HG02884 (cell line): ENCODE data around the gene RBM19.

Experiments
- ATAC-seq: cut with Tn5 transposase; IDR thresholded peaks from one replicate; pipeline ENCODE4 v1.9.1; 2021; ENCODE audit warnings: mild to moderate bottlenecking, moderate library complexity; ENCODE audit not compliant: unreplicated experiment

Gene RBM19

DNA sequence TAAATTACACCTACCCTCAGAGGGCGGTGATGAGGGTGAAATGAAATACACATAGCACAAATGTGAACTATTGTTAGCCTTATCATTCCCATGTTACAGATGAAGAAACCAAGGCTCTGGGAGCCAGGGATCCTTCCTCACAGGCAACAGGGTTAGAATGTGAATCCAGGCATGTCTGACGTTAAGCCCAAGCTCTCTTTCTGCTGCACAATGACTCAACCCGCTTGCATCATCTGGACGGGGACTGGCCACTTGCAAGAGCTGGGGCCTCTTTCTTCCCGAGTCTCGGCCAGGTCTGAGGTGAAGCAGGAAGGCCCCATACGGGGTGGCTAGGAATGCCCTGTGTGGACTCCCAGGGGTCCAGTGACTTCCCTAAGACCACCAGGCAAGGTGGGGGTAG is 105.2 kb downstream of the RBM19 start:
- no peak for ATAC-seq

DNA sequence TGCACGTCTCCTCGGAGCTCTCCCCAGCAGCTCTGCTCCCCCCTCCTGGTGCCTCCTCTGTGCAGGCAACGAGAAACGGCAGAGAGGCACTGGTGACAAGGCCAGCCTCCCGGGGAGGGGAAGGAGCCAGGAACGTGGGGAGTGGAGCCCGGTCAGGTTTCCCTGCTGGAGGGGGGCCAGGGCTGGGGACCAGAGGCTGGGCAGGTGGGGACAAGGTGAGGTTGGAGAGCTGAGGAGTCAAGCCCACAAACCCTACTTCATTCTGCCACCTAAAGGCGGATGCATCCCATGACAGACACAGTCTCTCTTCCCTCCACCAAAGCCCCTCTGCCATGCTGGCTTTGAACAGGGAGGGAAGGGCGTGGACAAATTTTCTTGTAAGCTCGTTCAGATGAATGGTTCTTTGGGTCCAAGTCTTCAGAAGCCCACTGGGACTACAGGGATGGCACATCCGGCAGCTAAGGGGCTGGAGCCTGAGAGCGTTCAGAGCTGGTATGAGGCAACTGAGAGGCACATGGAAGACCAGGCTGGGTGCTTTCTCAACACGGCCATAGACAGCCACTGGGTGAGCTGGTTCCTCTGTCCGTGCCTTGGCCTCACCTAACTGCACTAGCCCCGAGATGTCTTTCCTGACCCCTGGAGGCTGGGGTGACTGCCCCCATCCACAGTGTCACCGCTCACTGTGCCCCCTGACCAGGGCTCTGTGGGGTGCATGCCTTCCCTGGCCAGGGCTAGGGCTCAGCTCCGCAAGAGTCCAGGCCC is 105.9 kb downstream of the RBM19 start:
- ATAC-seq: no peak

DNA sequence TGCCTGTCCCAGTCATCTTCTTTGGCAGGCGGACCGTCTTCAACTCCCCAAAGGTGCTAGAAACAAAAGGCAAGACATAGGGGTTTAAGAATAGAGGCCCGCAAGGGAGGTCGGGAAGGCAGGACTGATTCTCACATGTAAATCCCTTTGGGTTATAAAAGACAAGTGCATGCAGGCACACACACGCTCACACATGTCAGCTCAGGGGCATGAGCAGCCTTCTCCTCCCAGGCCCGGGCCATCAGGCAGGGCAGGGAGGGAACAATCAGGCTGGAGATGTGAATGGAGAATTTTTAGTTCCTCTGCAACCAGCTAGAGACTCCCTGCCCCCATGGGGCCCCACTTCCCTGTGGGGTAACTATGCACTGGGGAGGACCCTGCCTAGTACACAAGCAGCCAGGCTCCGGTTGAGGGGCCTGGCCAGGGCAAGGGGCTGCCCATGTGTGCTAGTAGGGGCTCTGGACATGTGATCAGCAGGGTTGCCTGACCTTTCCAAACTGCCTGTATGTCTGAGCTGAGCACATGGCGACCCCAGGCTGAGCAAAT is 107.2 kb downstream of the RBM19 start:
- no peak for ATAC-seq

DNA sequence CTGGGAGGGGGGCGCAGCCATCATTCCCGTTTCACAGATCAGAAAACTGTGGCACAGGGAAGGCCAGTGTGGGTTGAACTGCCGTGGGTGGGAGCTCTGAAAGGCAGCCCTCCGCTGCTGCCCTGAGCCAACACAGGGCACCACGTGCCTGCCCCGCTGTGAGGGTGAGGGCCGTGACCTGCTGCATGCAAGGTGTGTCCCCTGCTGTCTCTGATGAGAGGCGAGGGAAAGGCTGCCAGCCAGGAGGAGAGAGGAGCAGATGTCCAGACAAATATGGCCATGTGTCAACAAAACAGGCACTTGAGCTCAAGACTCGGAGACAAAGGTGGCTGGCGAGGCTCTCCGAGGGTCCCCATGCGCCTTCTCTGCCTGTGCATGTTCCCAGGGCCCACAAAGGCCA is 108.8 kb downstream of the RBM19 start:
- ATAC-seq: no peak

DNA sequence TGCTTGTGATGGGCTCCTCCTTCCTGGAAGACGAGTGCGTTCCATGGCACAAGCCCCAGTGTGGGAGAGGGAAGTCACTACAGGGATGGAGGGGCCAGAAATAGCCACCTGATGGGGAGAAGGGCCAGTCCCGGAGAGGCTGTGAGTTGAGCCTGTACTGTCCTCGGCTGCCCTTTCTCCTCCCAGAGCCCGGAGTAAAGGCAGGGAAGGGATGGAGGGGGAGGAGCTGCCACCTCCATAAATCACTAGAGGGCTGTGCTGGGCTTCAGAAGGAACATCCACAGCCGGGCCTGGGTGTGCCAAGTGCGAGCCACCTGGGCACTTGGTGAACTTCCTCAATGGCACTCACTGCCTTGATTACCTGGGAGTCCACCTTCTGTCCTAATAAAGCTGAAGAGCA is 110.1 kb downstream of the RBM19 start:
- no peak for ATAC-seq

DNA sequence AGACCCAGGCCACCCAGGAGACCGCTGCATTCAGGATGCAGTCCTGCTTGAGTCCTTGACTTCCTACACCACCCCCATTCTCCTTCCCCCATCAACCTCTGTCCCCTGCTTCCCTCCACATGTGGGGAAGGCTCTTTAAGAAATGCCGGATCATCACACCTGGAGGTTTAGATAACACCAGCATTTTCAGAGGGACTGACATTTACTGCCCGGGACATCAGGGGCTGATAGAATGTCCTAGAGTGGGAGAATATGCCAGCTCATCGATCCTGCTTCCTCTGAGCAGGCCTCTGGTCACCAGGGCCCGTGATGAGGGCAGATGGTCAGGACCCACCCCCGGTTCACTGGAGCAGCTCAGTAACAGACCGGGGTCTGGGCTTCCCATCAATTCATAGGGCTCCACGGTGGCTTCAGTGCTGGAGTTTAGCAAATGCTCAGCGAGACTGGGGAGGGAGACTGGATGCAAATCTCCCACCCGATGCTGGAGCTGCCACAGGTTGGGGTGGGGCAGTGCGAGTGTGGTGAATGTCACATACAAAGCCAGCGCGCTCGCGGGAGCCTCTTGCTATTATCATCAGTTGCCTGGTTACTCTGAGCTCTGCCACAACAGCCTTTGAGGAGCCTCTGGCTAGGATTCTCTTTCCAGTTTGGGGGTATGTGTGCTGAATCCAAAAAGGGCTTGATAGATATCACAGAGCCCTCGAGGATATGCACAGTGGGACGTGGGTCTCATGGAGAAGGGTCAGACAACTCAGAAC is 111.6 kb downstream of the RBM19 start:
- no peak for ATAC-seq

DNA sequence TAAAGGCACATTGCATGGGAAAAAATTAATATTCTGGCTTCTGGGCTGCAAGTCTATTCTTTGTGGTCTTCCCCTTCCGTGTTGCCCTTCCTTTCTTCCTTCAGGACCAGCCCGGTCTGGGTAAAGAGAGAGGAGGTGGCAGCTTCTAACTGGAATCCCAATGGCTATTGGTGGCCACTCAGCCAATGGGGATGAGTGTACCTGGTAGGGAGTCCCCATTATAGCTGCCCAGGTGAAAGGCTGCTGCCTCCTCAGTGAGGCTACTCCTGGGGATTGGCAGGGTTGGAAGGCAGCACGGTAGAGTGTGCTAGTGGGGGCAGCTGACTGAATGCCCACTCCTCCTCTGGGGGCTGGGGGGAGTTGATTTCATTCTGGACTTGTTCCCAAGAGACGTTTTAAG is 112.6 kb downstream of the RBM19 start:
- ATAC-seq: no peak

DNA sequence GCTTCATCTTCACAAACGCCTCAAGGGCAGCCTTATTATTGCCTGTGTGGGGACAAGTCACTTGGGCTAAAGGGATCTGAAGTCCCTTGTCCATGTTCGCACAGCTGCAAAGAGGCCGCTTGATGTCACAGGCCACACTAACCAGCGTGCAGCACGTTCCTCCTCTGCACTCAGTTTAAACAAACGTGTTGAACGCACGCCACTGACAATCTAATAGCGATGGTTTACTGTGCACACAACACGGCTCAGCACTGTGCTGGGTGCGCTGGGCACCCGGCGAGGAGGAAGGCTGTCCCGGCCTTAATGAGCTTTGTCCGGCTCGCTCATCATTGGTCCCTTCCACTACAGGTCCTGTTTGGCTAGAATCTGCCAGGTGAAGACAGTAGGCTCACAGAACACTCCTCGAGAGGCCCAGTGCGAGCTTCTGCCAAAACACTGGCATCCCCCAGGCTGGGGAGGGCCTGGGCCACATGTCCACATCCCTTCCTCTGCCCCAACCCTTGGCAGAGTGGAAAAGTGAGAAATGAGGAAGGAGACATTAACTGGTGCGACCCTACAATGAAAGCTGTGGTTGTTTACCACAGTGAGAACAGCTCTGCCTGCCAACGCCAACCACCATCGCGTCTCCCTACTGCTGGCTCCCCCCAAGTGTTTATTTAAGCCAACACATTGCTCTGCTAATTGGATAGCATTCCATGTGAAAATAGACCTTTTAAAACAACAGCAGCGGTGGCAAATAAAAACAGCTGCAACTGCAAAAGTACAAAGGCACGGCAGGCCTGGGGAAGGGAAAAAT is 113.2 kb downstream of the RBM19 start:
- ATAC-seq: no peak

DNA sequence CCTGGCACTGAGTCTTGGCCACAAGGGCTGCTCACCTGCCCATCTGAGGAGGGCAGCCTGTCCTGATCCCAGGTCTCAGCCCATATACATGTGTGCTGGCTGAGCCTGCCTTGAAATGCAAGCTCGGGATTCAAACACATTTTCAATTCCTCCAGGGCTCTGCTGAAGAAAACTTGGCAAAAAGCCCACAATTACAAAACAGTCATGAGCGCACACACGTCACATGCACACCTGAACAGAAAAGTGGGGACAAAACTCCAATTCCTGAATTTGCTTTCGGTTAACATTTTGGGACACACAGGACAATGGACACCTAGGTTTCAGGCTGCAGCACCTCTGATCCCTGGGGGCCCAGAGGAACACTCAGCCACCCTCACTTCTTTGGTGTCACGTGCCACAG is 113.9 kb downstream of the RBM19 start:
- ATAC-seq: no peak

DNA sequence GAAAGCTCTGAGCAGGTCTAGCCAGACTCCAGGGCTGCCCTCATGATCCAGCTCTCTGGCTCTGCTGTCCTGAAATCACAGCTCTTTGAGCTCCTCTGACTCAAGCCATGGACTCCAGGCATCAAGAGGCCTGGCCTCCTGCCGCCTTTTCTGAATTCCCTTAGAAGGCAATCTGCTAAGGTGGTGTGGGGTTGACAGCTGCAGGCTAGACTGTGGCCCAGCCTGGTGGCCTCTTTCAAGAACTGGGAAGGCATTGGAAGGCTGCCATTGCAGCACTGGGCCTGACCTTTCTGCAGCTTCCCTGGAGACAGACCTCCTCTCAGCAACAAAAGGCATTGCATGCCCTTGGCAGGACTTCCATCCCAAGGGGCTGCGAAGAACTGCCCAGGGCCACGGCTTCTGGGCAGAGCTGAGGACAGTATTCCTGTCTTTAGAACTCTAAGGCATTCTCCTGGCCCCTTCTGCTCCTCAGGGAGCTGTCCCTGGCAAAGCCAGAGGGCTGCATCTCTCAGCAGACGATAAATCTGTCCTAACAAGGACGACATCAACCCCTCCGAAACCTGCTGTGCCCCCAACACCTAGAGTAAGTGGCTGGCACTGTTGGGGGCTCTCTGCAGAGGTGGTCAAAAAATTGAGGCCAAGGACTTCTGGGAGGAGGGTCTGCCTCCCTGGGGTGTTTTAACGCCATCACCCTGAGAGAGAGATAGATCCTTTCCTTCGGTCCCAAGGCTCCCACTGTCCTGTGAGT is 115.6 kb downstream of the RBM19 start:
- no peak for ATAC-seq

DNA sequence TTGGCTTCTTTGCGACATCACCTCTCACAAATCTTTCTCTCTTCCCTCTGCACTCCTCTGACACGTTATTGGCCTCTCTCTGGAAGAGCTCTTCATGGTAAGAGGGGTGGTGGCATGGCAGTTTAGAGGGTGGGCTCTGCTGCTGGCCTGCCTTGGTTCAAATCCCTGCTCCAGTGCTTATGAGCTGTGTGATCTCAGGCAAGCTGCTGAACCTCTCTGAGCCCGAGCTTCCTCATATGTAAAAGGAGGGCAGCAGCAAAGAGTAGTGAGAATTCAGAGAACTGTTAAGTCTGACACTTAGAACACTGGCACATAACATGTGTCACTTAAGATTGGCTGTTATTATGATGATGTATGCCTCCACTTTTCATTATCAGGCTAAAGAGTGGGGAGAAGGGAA is 118.3 kb downstream of the RBM19 start:
- ATAC-seq: no peak

DNA sequence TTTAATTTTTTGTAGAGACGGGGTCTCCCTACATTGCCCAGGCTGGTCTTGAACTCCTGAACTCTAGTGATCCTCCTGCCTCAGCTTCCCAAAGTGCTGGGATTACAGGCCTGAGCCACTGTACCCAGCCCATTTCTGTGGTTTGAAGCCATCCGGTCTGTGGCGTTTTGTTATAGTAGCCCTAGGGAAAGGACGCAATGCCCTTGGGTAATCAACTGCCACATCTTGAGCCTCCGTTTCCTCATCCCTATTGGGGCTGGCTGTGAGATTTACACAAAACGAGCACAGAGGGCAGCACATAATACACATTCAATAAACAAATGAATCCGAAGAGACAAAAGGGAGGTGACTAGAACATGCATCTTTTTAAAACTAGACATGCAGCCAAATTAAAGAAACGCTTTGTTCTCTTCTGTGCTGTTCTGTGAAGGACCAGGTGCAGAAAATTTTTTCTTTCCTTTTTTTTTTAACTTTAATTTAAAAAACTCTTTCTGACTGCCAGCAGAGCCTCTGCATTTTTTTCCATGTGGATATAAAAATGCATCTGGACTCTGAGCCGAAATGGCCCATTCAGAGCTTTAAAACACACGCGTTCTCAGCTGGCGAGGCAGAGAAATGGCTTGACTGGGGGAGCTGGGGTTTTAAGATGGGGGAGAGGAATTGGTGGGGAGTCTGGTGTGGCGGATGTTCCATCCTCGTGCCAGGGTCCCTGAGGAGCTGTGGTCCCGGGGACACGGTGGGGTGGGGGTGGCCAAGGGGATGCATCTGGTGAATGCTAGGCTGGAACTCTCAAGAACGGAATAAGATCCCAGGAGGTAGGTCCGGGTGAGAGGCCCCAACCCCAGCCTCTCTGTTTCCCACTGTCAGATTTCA is 119.0 kb downstream of the RBM19 start:
- no peak for ATAC-seq

DNA sequence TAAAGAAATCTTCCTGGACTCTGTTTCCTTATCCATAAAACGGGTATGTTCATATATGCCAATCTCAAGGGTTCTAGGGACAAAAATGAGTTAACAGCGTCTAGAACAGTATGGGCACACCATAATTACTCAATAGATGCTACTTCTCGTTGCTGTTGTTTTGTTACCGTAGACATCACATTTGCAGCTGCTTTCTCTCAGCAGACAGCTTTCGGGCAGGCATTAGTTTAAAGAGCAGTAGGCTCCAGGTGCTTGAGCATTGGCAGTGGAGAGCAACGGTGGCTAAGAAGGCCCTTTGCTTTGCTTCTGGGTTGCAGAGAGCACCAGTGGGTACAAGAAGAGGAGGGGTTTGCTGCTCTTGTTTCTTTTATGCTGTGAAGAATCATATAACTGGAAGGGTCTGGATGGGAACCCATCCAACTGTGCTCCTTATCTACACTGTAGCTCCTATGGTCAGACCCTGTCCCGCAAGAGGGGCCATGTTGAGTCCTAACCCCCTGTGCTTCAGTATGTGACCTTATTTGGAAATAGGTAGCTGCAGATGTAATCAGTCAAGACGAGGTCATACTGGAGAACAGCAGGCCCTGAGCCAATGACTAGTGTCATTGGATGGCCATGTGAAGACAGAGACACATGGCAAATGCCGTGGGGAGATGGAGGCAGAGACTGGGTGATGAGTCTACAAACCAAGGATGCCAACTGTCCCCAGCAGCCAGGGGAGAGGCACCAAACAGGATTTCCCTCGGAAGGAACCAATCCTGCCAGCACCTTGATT is 120.0 kb downstream of the RBM19 start:
- ATAC-seq: no peak

DNA sequence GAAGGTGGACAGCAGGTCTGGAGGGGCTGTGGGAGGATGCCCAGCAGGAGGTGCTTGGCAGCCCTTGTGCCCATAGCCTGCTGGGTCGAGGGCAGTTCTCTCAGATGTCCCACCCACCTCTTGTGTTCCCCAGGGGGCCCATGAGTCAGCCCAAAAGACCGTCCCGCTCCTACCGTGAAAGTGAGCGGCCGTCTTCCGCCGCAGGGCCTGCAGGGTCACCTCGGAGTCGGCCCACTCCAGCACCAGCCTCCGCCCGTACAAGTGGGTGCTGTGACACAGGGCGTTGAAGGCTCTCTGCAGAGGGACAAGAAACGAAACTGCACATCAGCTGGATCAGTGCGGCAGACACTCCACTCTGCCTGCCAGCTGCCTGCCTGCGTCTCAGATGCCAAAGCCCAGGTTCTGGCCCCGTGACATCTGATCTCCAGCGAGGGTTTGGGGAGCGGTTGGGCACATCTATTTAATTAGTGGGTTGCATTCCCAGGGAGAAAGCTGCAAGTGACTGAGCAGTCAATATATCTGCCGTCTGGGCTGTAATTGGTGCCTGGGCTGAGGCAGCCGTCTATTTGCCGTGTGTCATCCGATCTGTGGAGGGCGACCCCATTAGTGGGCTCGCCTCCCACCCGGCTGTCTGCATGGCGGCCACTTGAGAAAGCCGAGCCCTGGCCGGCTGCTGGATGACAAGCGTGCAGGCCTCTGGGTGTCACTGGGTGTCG is 121.5 kb downstream of the RBM19 start:
- no peak for ATAC-seq

DNA sequence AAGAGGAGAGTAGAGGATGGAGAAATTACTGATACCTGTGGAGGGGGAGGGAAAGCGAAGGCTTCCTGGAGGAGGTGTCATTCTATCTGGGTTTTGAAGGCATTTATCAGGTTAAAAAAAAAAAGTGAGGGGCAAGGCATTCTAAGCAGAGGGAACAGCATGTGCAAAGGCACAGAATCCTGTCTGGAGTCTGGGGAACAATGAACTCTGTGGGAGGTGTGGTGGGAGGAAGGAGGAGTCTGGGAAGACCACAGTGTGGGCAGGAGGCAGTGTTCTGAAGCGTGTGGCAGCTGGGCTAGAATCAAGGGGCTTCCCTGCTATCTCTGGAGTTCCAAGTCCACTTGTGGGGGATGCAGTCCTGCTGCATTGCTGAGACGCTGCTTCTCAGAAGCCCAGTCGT is 123.4 kb downstream of the RBM19 start:
- ATAC-seq: no peak

DNA sequence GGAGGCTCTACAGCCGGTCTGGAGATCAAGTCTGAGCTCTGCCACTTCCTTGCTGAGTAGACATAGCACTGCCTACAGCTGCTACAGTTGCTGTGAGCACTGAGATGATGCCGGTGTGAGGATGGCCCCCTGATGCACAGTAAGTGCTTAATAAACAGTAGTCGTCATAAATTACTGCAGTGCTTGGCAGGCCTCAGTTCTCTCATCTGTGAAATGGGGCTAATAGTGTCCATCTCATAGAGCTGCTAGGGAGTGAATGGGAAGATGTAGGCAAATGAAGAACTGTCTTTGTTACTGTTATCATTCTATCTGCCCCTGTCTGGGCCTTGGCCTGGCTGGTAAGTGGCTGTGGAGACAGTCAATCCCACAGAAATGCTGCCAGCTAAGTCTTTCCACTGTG is 124.3 kb downstream of the RBM19 start:
- ATAC-seq: no peak

DNA sequence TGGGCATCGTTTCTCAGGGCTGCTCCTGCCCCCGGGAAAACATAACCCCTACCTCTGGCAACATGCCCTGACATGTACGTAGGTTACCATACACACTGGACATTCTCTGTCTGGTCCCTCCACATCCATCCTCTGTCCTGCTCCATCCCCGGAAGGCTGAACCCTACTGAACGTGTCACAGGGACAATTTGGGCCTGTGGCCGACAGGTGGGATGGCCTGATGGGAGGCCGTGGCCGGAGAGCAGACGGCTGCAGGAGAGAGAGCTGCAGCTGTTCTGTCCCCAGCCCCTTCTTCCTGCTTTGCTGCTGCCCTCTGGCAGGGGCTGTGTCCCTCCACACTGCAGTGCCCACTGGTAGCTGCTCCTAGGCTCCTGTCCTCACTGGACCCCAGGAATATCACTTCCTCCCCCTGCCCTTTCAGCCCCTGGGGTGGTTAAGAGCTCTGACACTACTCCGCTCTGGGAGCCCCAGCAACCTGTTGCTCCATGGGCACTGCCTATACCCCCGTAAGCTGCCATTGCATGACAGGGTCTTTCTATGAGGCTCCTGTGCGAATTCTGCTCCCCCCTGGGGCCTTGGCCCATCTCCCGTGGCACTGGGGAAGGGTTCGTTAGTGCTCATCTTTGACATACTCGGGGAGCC is 125.6 kb downstream of the RBM19 start:
- ATAC-seq: no peak

DNA sequence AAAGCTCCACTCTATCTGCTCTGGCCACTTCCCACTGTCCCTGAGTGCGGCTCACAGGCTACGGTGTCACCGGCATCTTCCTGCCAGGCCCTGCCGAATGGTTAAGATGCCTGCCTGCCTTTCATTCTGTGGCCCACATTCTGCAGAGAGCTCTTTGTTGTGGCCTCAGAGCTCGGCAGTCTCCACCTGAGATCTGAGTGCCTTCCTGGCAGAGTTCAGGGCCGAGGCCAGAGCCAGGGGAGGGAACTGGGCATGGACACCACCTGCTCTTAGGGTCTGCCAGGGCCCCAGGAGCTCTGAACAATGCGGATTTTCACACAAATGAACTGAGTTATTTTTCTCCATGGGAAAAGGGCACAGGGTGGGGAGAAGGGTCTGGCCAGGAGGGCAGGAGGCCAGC is 127.2 kb downstream of the RBM19 start:
- no peak for ATAC-seq
